ENCODE data around the gene ATP10A.

DNA sequence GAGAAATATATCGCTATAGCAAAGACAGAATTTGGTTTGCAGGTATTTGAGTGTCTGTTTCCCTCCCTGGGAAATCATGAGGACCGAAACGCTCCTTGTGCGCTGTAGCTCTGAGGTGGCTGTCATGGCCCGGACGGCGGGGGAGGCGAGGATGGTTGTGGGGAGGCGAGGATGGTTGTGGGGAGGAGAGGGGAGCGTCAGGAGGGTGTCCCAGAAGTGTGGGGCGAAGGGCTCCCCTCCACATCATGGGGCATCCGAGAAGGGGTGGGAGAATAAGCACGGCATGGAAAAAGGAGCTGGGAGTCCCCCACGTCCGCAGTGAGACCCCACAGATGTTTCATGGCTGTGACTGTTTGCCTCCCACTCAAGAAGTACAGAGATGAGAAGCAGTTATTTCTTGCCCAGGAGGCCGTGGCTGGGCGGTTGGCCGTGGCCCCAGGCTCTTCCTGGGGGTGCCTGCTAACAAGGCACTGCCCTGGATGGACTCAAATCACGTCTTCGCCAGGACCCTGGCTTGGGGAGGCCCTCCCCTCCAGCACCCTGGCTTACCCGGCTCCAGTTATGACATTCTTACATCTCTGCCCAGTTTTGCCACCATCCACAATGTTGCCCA is 947 bp upstream of the ATP10A start:
- TF ChIP-seq, protein P1, sequence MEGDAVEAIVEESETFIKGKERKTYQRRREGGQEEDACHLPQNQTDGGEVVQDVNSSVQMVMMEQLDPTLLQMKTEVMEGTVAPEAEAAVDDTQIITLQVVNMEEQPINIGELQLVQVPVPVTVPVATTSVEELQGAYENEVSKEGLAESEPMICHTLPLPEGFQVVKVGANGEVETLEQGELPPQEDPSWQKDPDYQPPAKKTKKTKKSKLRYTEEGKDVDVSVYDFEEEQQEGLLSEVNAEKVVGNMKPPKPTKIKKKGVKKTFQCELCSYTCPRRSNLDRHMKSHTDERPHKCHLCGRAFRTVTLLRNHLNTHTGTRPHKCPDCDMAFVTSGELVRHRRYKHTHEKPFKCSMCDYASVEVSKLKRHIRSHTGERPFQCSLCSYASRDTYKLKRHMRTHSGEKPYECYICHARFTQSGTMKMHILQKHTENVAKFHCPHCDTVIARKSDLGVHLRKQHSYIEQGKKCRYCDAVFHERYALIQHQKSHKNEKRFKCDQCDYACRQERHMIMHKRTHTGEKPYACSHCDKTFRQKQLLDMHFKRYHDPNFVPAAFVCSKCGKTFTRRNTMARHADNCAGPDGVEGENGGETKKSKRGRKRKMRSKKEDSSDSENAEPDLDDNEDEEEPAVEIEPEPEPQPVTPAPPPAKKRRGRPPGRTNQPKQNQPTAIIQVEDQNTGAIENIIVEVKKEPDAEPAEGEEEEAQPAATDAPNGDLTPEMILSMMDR (IDR thresholded peaks at IDR 0.05): no peak
- TF ChIP-seq POLR2AphosphoS5 (IDR thresholded peaks at IDR 0.05; ENCODE audit: insufficient read depth in 1 of 2, low read depth in 1 of 2): no peak
- no peak for TF ChIP-seq POLR2A (IDR thresholded peaks at IDR 0.05)
